HUDEP-2 (cell line): ENCODE measurements around the gene SHANK3.

ENCODE experiments used
- DNase-seq, 76 experiments: peaks; one replicate each; lab custom pipeline; 2025; ENCODE audit not compliant: unreplicated experiment in 76 of 76; lab: John Stamatoyannopoulos, UW

SHANK3 gene

DNA sequence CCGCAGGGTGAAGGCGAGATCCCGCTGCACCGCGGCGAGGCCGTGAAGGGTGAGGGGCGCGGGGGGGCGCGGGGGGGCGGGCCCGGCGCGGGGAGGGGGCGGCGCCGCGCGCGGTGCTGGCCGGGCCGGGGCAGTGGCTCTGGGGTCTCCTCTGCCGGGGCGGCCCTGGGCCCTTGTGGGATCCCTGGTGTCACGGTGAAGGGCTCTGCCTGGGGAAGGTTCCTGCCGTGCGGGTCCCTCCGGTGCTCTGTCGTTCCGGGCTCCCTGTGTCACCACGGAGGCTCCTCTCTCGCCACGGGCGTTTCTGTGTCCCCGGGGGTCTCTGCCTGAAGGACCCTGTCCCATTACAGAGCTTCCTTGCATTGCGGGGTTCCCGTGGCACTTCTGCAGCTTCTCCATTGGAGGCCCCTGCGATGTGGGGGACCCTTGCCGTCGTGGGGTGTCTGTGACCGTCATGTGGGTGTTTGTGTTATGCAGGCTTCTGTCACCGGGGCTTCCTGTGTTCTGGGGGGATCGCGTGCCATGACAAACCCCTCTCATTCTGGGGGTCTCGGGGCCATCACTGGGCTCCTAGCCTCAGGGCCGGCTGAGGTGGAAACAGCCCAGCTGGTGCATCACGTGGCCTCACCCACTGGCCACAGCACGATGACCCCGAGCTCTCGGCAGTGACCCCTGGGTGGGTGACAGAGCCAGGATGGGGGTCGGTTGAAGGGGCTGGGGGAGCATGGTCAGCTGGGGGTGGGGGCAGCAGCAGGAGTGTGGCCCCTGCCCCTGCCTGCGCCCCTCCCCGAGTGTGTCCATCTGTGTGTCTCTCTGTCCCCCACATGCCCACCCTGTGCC lies 25.3 kb downstream of the SHANK3 start:
- no peak for DNase-seq

DNA sequence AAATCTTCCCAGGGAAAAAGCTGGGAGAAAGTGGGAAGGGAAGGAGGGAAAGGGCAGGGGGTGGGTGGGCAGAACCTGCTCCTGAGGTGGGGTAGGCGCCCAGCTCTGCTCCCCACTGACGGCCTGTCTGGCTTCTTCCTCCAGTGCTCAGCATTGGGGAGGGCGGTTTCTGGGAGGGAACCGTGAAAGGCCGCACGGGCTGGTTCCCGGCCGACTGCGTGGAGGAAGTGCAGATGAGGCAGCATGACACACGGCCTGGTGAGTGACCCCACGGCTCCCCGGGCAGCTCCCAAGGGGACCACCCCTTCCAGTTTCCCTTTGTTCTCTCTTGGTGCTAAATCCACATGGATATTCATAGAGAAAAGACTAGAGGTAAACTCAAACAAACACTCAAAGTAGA lies 25.9 kb downstream of the SHANK3 start:
- no peak for DNase-seq

DNA sequence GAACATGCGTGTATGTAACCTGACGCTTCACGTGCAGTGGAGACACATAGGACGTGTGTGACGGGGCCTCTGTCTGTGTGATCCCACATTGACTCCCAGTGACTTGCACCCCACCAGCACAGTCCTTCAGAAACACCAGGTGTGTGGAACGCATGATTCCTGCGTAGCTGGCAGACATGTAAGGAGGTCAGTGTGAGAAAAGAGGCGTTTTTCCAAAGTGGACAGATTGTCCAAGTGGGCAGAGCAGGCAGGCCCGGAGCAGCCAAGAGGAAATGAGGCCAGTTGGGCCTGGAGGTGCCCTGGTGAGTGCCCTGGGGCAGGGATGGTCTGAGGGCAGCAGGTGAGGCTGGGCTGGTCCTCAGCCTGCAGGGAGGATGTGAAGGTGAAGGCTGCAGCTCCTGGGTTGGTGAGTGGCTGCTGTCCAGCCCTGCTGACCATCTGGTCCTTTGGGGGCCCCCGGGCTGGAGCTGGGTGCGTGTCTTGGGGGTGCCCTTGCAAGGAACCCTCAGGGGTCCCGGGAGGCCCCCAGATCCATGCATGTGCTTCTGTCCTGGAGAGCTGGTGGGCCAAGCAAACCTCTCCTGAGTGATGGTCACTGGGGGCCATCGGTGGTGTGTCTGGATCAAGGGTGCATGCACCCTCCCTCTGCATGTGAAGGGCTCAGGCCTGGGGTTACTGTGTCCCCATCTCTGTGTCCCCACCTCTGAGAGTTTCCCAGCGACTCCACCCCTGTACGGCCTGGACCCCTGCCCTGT lies 26.6 kb downstream of the SHANK3 start:
- no peak for DNase-seq

DNA sequence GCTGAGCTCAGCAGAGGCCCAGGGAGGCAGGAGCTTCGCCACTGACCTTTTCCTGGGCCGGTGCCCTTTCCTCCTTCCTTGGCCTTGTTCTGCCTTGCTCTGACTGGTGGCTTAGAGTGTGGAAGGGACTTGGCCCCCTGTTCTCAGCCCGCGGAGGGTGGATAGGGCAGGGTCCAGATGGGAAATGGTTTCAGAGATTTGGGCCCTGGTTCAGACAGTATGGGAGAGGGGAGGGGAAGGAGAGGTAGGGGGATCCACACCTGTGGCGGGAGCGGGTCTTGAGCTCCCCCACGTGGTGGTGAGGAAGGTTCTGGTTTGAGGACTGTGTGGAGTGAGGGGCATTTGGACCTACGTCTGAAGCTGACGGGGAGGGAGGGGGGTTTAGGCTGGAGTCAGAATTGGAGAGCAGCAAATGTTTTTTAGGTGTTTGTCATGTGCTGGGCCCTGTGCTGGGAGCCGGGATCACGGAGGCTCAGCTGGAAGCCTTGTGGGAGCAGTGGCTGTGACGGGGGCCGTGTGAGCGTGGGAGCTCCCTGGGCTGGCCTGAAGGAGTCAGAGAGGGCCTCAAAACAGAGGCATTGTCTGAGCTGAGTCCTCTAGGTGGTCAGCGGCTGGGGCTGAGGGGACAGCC lies 27.2 kb downstream of the SHANK3 start:
- DNase-seq, result no peak

DNA sequence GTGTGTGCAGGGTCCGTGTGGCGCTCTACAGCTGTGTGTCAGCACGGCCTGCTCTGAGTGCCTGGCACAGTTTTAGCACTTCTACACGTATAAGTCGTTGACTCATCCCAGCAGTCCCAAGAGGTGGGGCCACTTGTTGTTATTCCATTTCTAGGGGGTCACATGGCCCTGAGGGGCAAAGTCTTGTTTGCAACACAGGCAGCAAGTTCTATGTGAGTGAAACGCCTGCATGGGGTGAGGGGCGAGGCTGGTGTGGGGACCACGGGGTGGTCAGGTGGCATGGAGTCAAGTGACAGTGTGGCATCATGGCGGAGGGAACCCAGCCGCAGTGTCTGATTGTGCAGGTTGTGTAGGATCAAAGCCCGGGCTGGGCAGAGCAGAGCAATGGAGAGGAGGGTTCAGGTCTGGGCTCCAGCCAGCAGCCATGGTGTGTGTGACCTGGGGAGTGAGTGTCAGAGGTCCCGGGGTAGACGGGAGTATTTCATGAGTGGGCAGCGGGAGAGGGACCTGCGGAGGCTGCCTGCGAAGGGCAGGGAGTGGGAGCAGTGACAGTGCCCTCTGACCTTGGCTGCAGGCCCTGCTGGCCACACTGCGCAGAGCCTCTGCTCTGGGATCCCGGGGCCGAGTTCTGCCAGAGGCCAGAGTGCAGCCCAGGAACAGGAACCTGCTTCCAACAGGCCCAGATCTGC lies 27.9 kb downstream of the SHANK3 start:
- no peak for DNase-seq

DNA sequence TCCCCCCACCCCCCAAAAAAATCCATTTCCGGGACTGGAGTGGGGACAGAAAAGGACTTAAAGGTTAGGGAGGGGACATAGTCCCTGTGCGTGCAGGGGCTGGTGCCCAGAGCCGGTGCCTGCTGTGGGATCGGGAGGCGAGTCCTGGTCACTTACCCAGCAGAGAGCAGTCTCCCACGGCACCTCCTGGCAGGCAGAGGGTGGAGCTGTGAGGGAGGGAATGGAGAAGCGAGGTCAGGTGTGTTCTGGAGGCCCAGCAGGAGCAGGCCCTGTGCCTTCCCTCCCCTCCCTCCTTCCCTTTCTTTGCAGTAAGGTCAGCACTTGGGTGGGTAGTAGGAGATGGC lies 28.4 kb downstream of the SHANK3 start:
- no peak for DNase-seq

DNA sequence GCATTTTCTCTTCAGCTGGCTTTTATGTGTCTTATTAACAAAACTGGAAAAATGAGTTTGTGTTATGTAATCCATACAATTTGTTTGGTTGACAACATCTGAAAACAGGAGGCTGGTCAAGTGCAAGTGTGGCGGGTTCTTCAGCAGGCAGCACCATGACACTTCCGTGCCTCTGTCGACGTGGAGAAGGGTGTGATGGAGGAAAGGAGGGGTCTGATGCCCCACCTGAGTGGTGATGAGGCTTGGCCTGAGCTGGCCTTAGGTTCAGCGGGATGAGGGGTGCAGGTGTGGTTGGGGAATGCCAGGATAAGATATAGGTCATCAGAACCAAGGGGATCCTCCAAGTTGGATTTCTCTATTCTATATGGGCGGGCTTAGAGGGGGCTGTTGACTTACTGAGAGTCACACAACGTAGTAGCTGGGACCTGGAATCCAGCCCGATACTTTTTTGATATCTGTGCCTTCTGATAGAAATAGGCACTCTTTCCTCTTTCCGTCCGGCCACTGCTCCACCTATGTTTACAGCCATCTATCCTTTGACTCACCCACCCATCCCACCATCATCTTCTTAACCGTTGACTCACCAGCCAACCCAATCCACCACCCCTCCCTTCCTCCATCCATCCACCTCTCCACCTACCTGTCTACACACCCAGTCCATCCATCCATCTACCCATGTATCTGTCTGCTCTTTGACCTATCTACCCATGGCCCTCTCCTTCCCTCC lies 29.0 kb downstream of the SHANK3 start:
- DNase-seq, result no peak

DNA sequence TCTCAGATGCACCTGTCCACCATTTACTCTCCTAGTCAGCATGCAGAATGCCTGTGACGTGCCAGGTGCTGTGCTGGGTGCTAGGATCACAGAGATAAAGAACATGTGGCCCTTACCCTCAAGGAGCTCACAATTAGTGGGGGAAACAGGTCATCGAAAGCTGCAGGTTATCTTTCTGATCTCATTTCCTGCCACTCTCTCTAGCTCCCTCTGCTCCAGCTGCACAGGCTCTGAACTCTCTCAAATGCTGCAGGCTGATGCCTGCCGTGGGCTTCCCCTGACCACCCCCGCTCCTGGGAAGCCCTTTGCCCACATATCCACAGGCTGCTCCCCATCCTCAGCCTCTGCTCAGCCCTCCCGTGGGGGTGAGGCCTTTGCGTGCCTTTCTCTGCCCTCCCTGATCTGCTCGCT lies 29.6 kb downstream of the SHANK3 start:
- DNase-seq, result no peak

DNA sequence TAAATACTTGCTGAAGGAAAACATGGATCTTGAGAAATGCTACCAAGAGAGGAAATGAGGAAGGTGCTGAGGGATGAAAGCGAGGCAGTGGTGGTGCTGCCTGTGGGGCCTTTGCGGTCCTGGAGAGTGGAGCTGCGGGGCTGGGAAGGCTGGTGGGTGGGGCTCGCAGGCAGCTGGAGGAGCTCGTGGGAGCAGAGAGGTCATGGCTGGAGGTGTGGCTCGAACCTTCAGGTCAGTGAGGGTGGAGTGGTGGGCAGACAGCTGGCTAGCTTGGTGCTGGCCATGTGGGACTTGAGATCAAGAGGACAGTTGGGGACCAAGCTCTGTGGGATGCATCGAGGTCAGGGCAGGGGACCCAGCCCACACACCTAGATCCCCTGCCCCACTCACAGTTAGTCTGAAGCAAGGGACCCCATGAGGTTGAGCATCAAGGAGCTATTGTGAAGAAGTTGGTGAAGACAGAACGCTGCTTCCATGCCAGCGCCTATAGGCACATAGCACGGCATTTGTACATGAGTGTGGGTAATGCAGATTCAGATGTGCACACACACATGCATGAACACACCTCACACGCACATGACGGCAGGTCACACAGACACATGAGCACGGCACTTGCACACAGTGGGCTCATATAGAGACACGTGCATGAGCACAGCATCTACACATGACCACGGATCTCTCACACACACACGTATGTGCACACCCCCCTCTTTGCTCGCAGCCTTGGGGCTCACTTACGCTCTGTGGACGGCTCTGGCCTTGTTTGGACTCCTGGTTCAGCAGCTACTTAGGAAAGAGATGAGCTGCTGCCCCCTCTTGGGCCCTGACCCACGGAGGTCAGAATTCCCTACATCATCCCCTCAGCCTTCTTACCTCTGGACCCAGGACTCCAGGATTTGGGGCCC lies 30.4 kb downstream of the SHANK3 start:
- no peak for DNase-seq

DNA sequence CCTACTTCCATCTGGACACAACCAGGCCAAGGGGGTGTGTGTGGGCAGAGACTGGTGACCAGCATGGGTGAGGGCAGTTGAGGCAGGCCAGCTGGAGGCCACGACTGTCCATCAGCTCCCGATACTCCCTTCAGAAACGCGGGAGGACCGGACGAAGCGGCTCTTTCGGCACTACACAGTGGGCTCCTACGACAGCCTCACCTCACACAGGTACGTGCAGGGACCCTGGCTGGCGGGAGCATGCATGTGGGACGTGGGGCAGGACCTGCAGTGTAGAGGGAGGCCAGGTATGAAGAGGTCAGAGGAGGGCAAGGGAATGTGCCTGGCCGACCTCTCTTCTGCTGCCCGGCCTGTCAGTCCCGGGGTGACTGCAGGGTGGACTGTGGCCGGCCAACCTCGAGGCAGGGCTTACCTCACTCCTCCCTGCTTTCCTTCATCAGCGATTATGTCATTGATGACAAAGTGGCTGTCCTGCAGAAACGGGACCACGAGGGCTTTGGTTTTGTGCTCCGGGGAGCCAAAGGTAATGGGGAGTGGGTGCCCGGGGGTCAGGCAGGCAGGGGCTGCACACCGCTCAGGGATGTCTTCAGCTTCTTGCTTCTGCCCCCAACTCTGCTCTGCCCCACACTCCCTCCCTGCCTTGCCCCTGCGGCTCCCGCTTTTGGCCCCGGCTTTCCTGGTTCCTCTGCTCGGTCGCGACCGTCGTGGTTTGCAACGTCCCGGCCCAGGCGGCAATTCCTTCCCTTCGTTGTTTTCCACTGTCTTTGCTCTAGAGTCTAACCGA lies 31.3 kb downstream of the SHANK3 start:
- DNase-seq, result no peak

DNA sequence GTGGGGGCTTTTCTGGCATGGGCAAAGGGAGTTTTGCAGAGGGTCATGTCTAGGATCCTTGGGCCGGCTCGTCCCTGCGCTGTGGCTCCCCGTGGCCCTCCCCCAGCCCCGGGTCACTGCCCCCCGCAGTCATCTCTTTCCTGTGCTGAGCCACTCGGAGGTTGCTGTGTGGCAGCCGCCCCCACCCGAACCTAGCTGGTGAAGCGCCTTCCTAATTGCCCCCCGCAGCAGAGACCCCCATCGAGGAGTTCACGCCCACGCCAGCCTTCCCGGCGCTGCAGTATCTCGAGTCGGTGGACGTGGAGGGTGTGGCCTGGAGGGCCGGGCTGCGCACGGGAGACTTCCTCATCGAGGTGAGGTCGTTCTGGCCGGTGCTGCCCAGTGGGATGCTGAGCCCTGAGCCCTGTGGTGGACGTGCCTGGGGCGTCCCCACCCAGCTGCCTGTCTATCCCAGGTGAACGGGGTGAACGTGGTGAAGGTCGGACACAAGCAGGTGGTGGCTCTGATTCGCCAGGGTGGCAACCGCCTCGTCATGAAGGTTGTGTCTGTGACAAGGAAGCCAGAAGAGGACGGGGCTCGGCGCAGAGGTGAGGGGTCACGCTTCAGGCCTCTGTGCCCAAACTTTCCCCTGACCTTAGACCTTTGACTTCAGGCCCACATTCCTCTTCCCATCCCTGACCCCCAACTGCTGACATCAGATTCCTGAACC lies 32.0 kb downstream of the SHANK3 start:
- no peak for DNase-seq

DNA sequence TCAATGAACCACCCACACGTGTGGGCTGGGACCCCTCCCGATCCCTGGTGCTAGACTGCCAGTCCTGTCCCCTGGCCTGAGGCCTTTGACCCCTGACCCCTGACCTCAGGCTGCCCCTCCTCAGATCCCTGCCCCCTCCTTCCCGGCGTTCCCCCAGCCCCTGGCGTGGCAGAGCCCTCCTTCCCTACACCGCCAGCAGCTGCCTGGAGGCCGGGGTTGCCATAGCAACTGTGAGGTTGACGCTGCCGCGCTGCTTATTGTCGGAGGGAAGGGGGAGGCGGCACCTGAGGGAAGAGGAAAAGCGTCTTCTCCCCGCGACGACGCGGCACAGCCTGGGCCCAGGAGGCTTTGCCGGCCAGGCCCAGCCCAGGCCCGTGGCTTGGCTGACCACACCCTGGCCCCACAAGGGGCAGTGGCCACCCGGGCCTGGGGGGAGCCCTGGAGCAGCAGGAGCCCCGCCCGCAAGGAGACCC lies 32.6 kb downstream of the SHANK3 start:
- DNase-seq, result no peak

DNA sequence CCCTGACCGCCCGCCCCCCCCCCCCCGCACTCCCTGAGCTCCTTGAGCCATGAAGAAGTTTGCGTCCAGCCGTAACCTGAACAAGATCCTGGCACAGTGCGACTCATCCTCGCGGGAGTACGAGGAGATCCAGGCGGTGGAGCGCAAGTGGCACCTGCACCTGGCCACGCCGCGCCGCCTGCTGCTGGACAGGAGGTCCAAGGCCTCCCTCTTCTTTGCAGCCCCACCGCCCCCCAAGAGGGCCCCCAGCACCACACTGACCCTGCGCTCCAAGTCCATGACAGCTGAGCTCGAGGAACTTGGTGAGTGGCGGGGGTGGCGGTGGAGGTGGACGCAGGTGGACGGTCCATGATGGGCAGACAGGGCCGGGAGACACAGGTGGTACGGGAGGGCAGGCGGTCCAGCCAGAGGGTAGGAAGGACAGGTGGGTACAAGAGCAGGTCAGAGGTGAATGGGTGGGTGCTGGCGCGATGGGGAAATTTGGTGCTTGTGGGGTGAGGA lies 33.3 kb downstream of the SHANK3 start:
- DNase-seq, result no peak

DNA sequence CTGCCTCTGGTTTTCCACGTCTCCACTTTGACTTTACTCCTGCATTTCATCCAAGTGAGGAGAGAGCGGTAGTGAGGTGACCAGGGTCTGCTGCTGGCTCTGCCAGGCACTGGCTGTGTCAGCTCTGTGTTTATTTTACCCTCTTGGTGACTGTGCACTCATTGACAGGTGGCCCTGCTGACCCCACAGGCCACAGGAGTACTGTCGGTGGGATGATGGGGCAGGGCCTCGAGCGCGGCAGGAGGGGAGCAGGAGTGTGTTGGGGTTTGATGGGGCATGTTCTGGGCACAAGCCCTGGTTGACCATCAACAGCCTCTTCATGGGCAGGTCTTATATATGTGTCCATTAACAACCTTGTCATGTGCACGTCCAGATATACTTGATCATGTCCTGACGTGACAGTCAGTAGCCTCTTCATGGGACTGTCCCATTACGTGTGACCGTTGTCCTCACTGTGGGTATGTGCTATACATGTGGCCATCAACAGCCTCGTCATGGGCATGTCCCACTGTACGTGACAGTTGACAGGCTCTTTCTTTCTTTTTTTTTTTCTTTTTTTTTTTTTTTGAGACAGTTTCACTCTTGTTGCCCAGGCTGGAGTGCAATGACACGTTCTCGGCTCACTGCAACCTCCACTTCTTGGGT lies 34.0 kb downstream of the SHANK3 start:
- no peak for DNase-seq

DNA sequence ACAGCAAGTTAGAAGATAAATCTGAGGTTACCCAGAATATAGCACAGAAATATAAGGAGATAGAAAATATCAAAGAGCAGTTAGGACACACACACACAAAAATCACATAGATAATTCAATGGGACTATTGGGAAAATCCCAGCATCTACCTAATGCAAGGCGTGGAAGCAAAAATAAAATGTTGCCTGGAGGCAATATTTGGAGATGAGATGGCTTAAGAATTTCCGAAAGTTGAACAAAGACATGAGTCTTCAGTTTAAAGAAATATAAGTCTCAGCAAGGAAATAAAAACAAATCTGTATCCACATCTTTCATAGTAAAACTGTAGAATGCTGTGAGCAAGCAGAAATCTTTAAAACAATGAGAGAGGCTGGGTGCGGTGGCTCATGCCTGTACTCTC lies 35.9 kb downstream of the SHANK3 start:
- no peak for DNase-seq

DNA sequence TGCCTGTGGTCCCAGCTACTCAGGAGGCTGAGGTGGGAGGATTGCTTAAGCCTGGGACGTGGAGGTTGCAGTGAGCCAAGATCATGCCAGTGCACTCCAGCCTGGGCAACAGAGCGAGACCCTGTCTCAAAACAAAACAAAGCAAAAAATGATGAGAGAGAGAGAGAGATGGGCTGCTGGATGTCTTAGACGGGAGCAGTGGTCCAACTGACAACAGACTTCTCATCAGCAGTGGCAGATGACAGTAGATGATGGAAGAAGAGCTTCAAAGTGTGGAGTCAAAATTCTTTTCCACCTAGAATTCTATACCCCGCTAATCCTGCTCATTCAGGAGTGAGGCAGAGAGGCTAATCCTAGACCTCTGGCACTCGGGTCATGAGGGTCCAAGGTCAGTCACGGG lies 36.4 kb downstream of the SHANK3 start:
- no peak for DNase-seq

DNA sequence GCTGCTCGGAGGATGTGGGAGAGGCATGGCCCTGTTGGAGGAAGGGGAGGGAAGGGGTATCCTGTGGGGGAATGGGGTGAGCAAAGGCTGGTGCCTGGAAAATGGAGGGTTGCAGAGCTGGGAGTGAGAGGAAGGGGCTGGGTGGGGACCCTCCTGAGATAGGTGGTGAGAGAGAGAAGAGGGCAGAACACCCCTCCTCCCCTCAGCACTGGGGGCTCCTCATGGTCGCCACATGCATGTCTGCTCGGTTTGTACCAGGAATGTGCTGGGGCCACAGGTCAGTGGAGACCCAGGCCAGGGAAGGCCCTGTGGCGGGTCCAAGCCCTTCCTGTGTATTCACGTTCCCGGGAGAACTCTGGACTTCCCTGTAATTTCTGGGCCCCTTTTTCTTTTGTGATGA lies 37.6 kb downstream of the SHANK3 start:
- DNase-seq, result no peak
